Jurkat, Clone E6-1 (cell line): ENCODE measurements around the gene S100P.
A peak's percentile ranks its signal among the peaks of the same experiment; 100 is the strongest.
"Not testable (repeated sequence)": the region's sequence is repeated elsewhere in the genome, so short reads cannot be mapped to it uniquely, and the experiment has no call there.

ENCODE experiments used
- DNase-seq: peaks from one replicate; pipeline ENCODE4 v3.0.0-alpha.2; 2011; ENCODE audit warnings: low read depth, low spot score
- H3K4me3 ChIP-seq: 2 replicates; pipeline ENCODE4 v1.5.1; 2011; ENCODE audit warnings: mild to moderate bottlenecking, low read length, control low read depth, moderate library complexity

The S100P gene

DNA sequence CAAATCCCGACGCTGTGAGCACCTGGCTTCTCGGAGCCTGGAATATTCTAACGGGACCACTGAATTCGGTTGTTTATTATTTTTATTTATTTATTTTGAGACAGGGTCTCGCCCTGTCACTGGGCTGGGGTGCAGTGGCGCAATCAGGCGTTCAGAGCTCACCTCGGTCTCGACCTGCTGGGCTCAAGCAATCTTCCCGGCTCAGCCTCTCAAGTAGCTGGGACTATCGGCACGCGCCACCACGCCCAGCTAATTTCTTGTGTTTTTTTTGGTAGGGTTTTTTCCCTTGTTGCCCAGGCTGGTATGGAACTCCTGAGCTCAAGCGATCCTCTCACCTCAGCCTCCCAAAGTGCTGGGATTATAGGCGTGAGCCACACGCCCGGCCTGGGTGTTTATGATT is 21.5 kb upstream of the S100P start:
- DNase-seq: no peak
- H3K4me3 ChIP-seq: no peak overlapping the region

DNA sequence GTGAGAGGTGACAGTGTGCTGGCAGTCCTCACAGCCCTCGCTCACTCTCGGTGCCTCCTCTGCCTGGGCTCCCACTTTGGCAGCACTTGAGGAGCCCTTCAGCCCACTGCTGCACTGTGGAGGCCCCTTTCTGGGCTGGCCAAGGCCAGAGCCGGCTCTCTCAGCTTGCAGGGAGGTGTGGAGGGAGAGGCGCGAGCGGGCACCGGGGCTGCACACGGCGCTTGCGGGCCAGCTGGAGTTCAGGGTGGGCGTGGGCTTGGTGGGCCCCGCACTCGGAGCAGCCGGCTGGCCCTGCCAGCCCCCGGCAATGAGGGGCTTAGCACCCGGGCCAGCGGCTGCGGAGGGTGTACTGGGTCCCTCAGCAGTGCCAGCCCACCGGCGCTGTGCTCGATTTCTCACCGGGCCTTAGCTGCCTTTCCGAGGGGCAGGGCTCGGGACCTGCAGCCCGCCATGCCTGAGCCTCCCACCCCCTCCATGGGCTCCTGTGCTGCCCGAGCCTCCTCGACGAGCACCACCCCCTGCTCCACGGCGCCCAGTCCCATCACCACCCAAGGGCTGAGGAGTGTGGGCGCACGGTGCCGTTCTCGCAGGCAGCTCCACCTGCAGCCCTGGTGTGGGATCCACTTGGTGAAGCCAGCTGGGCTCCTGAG is 21.0 kb upstream of the S100P start:
- H3K4me3 ChIP-seq: peak overlapping the region; percentile 81
- DNase-seq: not testable (repeated sequence)

DNA sequence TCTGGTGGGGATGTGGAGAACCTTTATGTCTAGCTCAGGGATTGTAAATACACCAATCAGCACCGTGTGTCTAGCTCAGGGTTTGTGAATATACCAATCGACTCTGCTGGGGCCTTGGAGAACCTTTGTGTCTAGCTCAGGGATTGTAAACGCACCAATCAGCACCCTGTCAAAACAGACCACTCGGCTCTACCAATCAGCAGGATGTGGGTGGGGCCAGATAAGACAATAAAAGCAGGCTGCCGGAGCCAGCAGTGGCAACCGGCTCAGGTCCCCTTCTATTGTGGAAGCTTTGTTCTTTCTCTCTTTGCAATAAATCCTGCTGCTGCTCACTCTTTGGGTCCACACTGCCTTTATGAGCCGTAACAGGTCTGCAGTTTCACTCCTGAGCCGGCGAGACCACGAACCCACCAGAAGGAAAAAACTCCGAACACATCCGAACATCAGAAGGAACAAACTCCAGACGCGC is 20.5 kb upstream of the S100P start:
- peak overlapping the region; percentile 81 for H3K4me3 ChIP-seq
- peak; percentile 56 for DNase-seq

DNA sequence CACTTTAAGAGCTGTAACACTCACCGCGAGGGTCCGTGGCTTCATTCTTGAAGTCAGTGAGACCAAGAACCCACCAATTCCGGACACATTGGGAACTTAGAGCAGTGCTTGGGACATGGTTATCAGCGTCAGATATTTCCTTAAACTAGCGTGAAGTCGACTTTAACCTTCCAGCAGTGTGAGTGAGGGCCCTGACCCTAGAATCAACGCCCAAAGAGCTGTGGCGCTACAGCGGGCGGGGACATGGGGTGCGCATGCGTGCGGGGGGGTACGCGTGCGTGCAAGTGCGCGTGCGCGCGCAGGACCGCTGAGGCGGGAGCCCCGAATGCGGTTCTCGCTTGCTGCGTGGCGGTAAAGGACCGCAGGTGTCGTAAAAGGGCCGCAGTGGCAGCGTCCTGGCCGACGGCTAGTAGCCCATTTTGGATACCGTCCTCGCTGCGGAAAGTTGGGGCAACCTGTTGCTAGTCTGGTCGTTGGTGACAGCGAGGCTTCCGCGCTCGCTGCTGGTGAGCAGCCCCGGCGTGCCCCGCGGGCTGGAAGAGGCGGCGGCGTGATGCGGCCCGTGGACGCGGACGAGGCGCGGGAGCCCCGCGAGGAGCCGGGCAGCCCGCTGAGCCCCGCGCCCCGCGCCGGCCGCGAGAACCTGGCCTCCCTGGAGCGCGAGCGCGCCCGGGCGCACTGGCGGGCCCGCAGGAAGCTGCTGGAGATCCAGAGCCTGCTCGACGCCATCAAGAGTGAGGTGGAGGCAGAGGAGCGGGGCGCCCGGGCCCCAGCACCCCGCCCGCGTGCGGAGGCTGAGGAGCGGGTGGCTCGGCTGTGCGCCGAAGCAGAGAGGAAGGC is 19.8 kb upstream of the S100P start:
- peak; percentile 95 for DNase-seq
- H3K4me3 ChIP-seq: peak overlapping the region; percentile 81

DNA sequence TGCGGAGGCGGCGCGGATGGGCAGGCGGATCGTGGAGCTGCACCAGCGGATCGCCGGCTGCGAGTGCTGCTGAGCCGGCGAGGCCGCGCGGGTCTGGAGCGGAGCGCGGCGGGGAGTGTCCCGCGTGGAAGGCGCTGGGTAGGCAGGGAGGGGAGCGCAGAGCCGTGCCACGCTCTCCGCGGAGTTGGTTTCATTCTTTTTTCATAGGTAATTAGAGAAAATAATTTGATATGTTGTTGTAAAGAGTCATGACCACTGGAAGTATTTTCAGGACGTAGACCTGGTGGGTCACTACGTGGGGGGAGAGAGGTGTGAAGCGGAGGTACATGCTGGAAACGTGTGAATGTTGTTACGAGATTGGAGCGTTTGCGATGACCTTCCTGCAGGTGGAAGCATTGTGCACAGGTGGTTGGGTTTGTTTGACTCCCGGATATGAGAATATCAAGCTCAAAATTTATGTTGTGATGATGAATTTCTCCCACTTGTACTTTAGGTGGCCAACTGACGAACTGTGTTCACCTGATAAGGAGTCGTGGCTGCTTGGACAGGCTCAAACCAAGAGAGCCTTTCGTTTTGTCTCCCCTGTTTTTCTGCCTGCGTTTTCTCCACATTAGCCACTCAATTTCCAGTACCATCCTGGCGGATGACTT is 19.1 kb upstream of the S100P start:
- peak overlapping the region; percentile 81 for H3K4me3 ChIP-seq
- DNase-seq: peak; percentile 82

DNA sequence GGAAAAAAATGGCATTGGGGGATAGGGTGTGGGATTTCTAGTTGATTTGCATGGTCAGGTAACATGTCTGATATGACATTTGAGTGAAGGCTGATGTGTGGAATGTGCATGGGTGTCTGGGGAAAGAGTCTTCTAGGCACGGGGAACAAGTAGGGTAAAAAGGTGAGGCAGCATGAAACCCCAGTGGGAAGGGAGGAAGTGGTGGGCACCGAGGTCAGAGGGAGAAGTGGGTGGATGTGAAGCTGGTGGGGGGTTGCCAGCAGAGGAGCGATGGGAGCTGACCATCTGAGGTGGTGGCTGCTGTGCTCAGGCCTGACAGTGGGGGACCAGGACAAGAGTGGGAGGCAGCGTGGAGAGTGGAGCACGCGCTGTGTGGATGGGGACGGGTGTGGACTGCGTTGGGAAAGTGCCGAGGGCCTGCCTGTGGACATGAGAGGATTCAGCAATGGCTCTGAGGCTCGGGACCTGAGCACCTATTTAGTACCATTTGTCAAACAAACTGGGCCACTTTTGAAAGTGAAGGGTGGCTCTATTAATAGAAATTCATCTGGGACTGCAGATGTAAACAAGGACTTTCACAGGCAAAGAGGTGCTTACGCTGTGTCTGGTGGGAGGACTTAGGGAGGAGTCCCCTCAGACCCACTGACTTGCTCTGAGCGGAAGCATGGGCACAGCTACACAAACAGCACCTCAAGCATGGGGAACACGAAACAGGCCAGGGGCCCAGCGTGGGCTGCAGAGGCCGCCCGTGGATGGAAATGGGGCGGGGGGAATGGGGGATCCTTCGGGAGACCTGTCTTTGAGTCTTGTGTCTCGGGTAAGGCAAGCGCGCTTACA is 16.7 kb upstream of the S100P start:
- H3K4me3 ChIP-seq: no peak overlapping the region
- no peak for DNase-seq

DNA sequence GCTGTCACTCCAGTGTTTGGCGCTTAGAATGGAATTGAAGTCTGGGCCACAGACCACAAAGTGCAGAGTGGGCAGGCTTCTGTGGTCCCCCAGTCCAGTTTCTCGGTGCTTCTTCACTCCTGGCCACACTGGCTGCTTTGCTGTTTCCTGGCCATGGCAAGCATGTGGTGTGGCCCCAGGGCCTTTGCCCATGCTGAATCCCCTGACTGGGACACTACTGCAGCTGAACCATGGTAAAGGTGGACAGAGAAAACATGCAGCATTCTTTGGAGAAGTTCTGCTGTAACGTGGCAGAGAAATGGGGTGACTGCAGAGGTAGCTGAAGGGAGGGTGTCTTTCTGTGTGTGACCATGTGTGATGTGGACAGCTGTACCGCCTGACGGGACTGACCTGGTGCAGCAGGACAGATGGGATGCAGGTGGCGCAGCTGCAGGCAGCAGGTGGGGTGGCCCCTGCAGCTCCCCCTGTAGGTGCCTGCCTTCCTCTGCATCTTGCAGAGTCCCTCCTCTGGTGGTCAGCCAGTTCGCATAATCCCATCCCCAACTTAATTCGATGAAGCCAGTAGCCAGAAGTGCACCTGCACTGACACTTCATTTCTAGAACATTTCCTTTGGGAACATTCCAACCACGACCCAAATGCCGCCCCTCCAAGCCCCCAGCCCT is 13.2 kb upstream of the S100P start:
- no peak for DNase-seq
- H3K4me3 ChIP-seq: no peak overlapping the region

DNA sequence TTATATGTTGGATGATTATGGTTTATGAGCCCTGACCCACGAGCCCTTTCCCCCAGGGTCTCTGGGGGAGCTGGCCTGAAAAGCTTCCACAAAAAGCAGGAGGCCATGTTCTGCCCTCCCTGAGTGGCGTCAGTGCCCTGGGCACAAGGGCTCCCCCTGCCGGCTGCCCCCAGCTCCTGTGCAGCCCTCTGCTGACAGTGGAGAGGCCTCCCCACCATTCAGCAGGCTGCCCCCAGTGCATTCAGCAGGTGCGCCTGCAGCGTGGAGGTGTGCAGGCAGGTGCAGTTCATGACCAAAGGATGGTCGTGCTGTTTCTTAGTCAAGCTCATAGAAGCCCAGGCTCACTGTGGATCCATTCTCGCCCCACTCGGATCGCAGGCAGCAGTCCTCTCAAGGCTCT is 12.5 kb upstream of the S100P start:
- no peak overlapping the region for H3K4me3 ChIP-seq
- no peak for DNase-seq

DNA sequence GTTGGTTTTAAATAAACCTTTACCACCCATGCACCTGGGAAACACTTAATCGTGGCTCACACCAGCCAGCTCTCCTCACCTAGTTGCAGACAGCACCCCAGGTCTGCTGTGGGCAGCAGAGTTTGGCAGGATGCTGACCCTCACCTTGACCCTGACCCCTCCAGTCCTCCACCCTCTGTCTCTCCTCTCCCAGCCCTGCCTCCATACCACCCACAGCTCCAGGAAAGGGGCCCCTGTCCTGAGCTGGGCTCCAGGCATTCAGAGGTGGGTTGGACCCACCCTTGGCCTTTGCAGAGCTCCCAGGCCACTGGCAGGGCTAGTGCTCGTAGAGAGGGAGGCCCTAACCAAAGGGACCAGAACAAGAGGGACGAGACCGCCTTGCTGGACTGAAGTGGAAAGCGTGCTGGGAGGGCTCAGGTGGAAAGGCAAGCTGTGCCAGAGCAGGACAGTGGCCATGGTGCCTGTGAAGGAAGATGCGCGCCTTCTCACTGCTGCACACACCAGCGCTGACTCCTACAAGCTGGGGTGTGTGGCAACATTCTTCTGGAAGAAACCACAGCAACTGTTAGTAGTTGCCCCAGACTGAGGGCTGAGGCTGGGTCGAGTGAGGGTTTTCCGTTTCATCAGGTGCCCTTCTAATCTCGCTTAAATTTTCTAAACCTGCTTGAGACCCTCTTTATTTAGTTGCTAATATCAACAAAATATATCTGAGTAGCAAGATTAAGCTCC is 10.7 kb upstream of the S100P start:
- no peak overlapping the region for H3K4me3 ChIP-seq
- peak; percentile 53 for DNase-seq

DNA sequence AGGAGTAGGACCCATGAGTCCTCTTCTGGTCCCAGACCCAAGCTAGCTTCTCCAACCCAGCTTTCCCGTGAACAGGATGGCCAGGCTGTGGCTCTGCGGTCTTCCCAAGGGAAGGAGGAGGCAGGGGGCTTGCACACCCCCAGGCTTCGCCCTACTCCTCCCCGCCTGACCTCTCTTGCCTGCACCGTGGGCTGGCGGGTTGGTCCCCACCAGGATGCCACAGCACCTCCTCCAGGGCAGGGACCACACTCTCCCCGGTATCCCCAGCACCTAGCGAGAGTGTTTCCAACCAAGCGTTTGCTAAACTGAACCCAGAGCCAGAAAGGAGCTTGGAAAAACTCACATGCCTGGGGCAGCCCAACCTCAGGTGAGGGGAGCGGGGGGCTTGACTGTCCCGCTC is 9.0 kb upstream of the S100P start:
- no peak overlapping the region for H3K4me3 ChIP-seq
- DNase-seq: no peak

DNA sequence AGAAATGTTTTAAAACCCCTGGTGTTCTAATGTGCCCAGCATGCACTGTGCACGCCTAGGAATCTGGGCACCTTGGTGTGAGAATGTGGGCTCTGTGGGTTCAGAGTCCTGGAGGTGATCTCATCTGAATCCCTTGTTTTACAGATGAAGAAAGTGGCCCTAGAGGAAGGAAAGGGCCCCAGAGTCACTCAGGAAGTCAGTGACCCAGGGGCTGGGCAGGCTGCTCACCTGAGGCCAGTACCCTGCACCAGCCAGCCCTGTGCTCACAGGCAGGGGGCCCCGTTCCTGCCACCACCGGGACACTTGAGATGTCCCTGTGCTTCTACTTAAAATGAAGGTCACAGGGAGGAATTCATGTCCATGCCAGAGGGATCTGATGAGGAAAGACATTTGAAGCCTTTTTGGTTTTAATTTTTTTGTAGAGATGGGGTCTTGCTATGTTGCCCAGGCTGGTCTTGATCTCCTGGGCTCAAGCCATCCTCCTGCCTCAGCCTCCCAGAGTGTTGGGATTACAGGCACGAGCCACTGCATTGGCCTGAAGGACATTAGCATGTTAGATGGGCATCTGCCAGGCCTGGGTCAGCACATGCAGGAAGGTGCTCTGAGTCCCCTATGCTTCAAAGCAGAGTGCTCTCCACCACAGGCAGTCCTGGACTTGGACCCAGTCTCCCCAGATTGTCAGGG is 7.4 kb upstream of the S100P start:
- DNase-seq: no peak
- no peak overlapping the region for H3K4me3 ChIP-seq

DNA sequence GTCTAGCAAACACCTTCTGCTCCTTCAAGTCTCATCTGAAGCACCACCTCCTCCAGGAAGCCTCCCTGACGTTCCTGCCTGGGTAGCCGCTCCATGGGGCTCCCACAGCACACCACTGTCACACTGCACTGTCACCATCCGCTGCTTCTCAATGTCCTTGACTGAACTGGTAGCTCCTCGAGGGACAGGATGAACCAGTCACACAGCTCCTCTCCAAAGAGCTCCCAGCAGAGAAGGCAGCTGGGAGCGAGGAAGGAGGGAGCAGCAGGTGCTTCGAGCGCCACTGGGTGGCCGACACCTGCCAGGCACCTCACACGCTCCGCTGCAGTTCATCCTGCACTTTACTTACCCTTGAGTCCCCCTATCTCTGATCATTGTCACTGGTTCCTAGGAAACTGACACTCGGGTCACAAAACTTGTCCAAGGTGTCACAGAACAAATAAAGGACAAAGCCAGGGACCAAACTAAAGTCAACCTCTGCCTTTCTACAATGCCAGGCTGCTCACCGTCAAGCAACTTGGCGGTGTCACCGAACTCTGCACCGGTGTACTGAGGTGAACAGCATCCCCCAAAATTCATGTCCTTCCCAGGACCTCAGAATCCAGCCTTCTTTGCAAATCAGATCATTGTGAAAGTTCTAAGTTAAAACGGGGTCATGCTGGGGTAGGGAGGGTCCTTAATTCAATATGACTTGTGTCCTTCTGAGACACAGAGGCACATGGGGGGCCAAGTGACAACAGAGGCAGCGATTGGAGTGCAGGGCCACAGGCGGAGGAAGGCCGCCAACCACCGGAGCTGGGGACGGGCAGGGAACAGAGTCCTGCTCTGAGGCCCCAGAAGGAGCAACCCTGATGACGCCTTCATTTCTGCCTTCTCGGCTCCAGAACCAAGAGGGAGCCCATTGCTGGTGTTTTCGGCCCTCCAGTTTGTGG is 5.5 kb upstream of the S100P start:
- DNase-seq: peak; percentile 28
- H3K4me3 ChIP-seq: no peak overlapping the region

DNA sequence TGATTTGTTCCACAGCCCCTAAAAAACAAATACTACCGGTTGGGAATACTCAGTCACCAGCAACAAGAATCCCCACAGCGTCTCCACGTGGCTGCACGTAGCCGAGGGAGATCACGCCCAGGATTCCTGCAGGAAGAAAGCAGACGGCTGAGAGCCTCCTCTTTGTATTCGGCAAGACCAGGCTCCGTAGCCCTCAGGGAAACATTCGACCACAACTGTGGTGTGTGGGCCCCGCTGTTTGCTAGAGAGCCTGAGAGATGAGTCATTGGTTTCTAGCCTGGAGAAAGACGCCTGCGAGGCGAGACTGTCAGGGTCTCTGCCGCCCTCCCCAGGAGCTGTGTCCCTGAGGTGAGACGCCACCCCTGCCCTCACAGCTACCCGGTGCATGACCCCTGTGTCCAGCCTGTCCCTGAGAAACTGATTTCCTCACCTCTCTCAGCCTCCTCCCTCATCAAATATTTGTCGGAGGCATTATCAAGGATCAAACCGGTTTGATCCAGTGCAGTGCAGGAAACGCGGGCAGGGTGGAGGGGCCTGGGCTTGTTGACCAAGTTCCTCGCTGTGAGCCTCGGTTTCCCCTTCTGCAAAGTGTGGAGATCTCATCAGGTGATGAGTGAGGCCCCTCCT is 4.7 kb upstream of the S100P start:
- DNase-seq: peak; percentile 71
- H3K4me3 ChIP-seq: peak overlapping the region; percentile 20

DNA sequence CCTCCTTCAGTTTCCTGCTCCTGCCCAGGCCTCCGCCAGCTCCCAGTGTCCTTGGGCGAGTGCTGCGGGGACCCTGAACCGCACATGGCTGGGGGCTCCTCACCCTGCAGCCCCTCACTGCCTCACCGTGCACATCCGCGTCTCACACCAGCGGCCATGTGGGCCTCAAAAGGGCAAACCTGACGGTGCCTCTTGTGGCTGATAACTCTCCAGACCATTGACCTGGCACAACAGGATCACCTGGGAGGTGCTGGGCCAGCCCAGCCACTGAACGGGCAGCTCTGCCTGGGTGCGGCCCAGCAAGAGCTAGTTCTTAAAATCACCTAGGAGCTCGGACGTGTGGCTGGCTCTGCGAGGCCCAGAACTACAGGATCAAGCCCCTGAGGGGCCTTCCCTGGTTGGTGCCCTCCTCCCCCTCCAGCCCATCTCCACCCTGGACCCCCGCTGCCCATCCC is 4.1 kb upstream of the S100P start:
- no peak for DNase-seq

DNA sequence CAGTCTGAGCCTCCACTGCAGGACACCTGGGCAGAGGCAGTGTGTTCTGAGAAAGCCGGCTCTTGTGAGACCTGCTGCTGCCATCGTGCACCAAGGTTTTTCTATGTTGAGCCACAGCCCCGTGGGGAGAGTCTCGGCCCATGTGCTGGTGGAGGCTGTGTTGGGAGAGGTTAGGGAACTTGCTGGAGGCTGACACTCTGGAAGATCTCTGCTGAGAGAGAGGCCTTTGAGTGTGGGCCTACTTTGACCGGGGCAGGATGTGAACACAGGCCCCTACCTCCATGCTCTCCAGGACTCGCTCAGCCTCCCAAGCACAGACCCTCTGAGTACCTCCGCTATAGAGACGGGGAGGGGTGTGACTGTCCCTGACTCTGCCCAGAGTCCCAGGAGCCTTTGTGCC is 1.3 kb upstream of the S100P start:
- no peak overlapping the region for H3K4me3 ChIP-seq
- no peak for DNase-seq

More for the DNA sequence above, 4.1 kb upstream of the S100P start:
- H3K4me3 ChIP-seq: peak overlapping the region; percentile 20

DNA sequence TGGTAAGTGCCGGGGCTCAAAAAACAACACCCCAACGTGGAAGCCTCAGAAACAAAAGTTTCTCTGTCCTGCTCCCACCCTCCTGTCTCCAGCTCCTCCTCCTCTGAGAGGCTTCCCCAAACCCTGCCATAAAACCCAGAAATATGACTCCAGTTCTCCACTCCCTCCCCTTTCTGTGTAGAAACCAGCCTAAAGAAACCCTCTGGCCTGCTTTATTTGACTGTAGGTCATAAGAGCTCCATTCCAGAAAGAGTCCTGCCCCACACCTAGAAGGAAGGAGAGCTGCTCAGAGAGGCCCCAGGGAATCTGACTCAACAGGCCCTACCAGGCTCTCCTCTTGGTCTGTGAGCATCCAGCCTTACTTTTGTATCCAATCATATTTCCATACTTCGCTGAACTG is 872 bp upstream of the S100P start:
- DNase-seq: no peak
- no peak overlapping the region for H3K4me3 ChIP-seq
